Stimulated activated effector memory CD8-positive, alpha-beta T cell treated with anti-CD3 and anti-CD28 coated beads, Interleukin-12 subunit alpha, Interleukin-12 subunit beta, amount 100 ng/mL, for 72 hours (primary cell): Measurements from ENCODE around the gene HGF.

Experiments
- ATAC-seq: fragments of 150-1000 bp; cut with Tn5 transposase; 2 replicates; pipeline ENCODE4 v1.10.0; 2021
- DNase-seq, 2 donors: peaks; one replicate each; pipeline ENCODE4 v3.0.0; 2021 to 2022; ENCODE audit warnings: low spot score in 2 of 2
- H3K27ac Mint-ChIP-seq: one replicate; pipeline ENCODE4 v1.8.0; 2022; ENCODE audit warnings: mild to moderate bottlenecking, mixed read lengths
- H3K36me3 Mint-ChIP-seq: one replicate; pipeline ENCODE4 v1.8.0; 2022; ENCODE audit warnings: mild to moderate bottlenecking, mixed read lengths
- H3K4me1 Mint-ChIP-seq: one replicate; pipeline ENCODE4 v1.8.0; 2022; ENCODE audit warnings: mixed read lengths
- H3K4me3 Mint-ChIP-seq: one replicate; pipeline ENCODE4 v1.8.0; 2022; ENCODE audit warnings: mild to moderate bottlenecking, mixed read lengths
- H3K9me3 Mint-ChIP-seq: one replicate; pipeline ENCODE4 v1.8.0; 2022; ENCODE audit warnings: mixed read lengths

HGF gene

GRCh38 chr7:81685270-81685868 lies 84.5 kb downstream of the HGF start:
- H3K4me3 Mint-ChIP-seq, result no peak overlapping the region
- H3K36me3 Mint-ChIP-seq, result no peaks in the 10 kb centered on the region
- H3K9me3 Mint-ChIP-seq, result peaks cover 13% of the 10 kb centered on the region
- ATAC-seq (no peak), DNase-seq (no peak)
- no peak overlapping the region for H3K27ac Mint-ChIP-seq
- no peaks in the 10 kb centered on the region for H3K4me1 Mint-ChIP-seq

GRCh38 chr7:81684514-81685269 lies 85.2 kb downstream of the HGF start:
- Mint-ChIP-seq H3K9me3 (peaks cover 16% of the 10 kb centered on the region), H3K4me3 (no peak overlapping the region), H3K36me3 (no peaks in the 10 kb centered on the region), H3K27ac (no peak overlapping the region), H3K4me1 (no peaks in the 10 kb centered on the region)
- no peak for DNase-seq
- peak; percentile 50 for ATAC-seq

GRCh38 chr7:81684033-81684432 lies 85.8 kb downstream of the HGF start:
- no peak for DNase-seq
- no peak for ATAC-seq
- H3K4me3 Mint-ChIP-seq, result no peak overlapping the region
- no peaks in the 10 kb centered on the region for H3K4me1 Mint-ChIP-seq
- H3K27ac Mint-ChIP-seq, result no peak overlapping the region
- no peaks in the 10 kb centered on the region for H3K36me3 Mint-ChIP-seq
- H3K9me3 Mint-ChIP-seq, result peaks cover 14% of the 10 kb centered on the region

GRCh38 chr7:81682873-81683272 lies 87.0 kb downstream of the HGF start:
- Mint-ChIP-seq H3K4me3 (no peak overlapping the region), H3K9me3 (peaks cover 9% of the 10 kb centered on the region), H3K4me1 (no peaks in the 10 kb centered on the region), H3K36me3 (no peaks in the 10 kb centered on the region), H3K27ac (no peak overlapping the region)
- DNase-seq (no peak), ATAC-seq (no peak)

- H3K36me3 Mint-ChIP-seq, result no peaks in the 10 kb centered on the region
- H3K4me3 Mint-ChIP-seq, result no peak overlapping the region
Measured at GRCh38 chr7:81680120-81680519, 89.7 kb downstream of the HGF start.

GRCh38 chr7:81676813-81677212 lies 93.0 kb downstream of the HGF start:
- Mint-ChIP-seq H3K9me3 (peaks cover 12% of the 10 kb centered on the region), H3K4me3 (no peak overlapping the region), H3K36me3 (no peaks in the 10 kb centered on the region), H3K4me1 (no peaks in the 10 kb centered on the region), H3K27ac (no peak overlapping the region)
- ATAC-seq (no peak), DNase-seq (no peak)

More at GRCh38 chr7:81680120-81680519, 89.7 kb downstream of the HGF start:
- no peak for DNase-seq
- ATAC-seq, result no peak
- H3K9me3 Mint-ChIP-seq, result peaks cover 15% of the 10 kb centered on the region
- H3K27ac Mint-ChIP-seq, result no peak overlapping the region
- H3K4me1 Mint-ChIP-seq, result no peaks in the 10 kb centered on the region

GRCh38 chr7:81676105-81676811 lies 93.6 kb downstream of the HGF start:
- Mint-ChIP-seq H3K4me1 (no peaks in the 10 kb centered on the region), H3K9me3 (peaks cover 12% of the 10 kb centered on the region), H3K4me3 (no peak overlapping the region), H3K27ac (no peak overlapping the region), H3K36me3 (no peaks in the 10 kb centered on the region)
- no peak for ATAC-seq
- no peak for DNase-seq

- Mint-ChIP-seq H3K4me3 (no peak overlapping the region), H3K36me3 (no peaks in the 10 kb centered on the region), H3K9me3 (peaks cover 17% of the 10 kb centered on the region), H3K27ac (no peak overlapping the region), H3K4me1 (no peaks in the 10 kb centered on the region)
- DNase-seq (no peak), ATAC-seq (no peak)
Measured at GRCh38 chr7:81674431-81674830, 95.4 kb downstream of the HGF start.

- Mint-ChIP-seq H3K4me1 (no peaks in the 10 kb centered on the region), H3K27ac (no peak overlapping the region), H3K9me3 (peaks cover 20% of the 10 kb centered on the region), H3K36me3 (no peaks in the 10 kb centered on the region), H3K4me3 (no peak overlapping the region)
- ATAC-seq (no peak), DNase-seq (no peak)
Measured at GRCh38 chr7:81672872-81673271, 97.0 kb downstream of the HGF start.

GRCh38 chr7:81669476-81670105 lies 100.3 kb downstream of the HGF start:
- Mint-ChIP-seq H3K9me3 (peaks cover 14% of the 10 kb centered on the region), H3K27ac (no peak overlapping the region), H3K4me1 (no peaks in the 10 kb centered on the region), H3K4me3 (no peak overlapping the region), H3K36me3 (no peaks in the 10 kb centered on the region)
- DNase-seq (no peak), ATAC-seq (no peak)

- H3K9me3 Mint-ChIP-seq, result peaks cover 25% of the 10 kb centered on the region
- no peaks in the 10 kb centered on the region for H3K36me3 Mint-ChIP-seq
- ATAC-seq (no peak), DNase-seq (no peak)
- H3K27ac Mint-ChIP-seq, result no peak overlapping the region
- no peaks in the 10 kb centered on the region for H3K4me1 Mint-ChIP-seq
- no peak overlapping the region for H3K4me3 Mint-ChIP-seq
Measured at GRCh38 chr7:81666209-81666608, 103.6 kb downstream of the HGF start.

- Mint-ChIP-seq H3K27ac (no peak overlapping the region), H3K9me3 (peaks cover 22% of the 10 kb centered on the region), H3K4me1 (no peaks in the 10 kb centered on the region), H3K4me3 (no peak overlapping the region), H3K36me3 (no peaks in the 10 kb centered on the region)
- no peak for ATAC-seq
- DNase-seq, result no peak
Measured at GRCh38 chr7:81665236-81665635, 104.6 kb downstream of the HGF start.

- no peak overlapping the region for H3K4me3 Mint-ChIP-seq
- no peak for ATAC-seq
- H3K36me3 Mint-ChIP-seq, result no peaks in the 10 kb centered on the region
- H3K4me1 Mint-ChIP-seq, result no peaks in the 10 kb centered on the region
- DNase-seq, result no peak
- no peak overlapping the region for H3K27ac Mint-ChIP-seq
- peaks cover 18% of the 10 kb centered on the region for H3K9me3 Mint-ChIP-seq
Measured at GRCh38 chr7:81664304-81664703, 105.5 kb downstream of the HGF start.

- Mint-ChIP-seq H3K4me3 (no peak overlapping the region), H3K36me3 (no peaks in the 10 kb centered on the region)
- ATAC-seq, result no peak
Measured at GRCh38 chr7:81662531-81662930, 107.3 kb downstream of the HGF start.

GRCh38 chr7:81659697-81660395 lies 110.0 kb downstream of the HGF start:
- Mint-ChIP-seq H3K4me1 (no peaks in the 10 kb centered on the region), H3K27ac (no peak overlapping the region), H3K4me3 (no peak overlapping the region), H3K9me3 (peaks cover 22% of the 10 kb centered on the region), H3K36me3 (no peaks in the 10 kb centered on the region)
- no peak for ATAC-seq
- no peak for DNase-seq

More at GRCh38 chr7:81662531-81662930, 107.3 kb downstream of the HGF start:
- DNase-seq, result no peak
- Mint-ChIP-seq H3K27ac (no peak overlapping the region), H3K9me3 (peaks cover 16% of the 10 kb centered on the region), H3K4me1 (no peaks in the 10 kb centered on the region)
